Hippocampal formation (tissue), 2 donors: Measurements from ENCODE around the gene VARS1.

Experiments
- DNase-seq, 2 donors: peaks; one replicate each; lab custom pipeline; 2025; lab: John Stamatoyannopoulos, UW

VARS1 gene

GRCh38 chr6:31771992-31772358 is 23.6 kb downstream of the VARS1 start:
- no peak for DNase-seq

- no peak for DNase-seq
These were observed 24.7 kb downstream of the VARS1 start for GRCh38 chr6:31770860-31771259.

GRCh38 chr6:31769684-31770371 is 25.7 kb downstream of the VARS1 start:
- DNase-seq, result no peak

GRCh38 chr6:31768363-31769257 is 26.9 kb downstream of the VARS1 start:
- DNase-seq, result no peak

GRCh38 chr6:31767096-31767645 is 28.4 kb downstream of the VARS1 start:
- DNase-seq, result no peak

- DNase-seq, result no peak
These were observed 29.4 kb downstream of the VARS1 start for GRCh38 chr6:31765910-31766794.

- DNase-seq, result no peak
These were observed 30.0 kb downstream of the VARS1 start for GRCh38 chr6:31765559-31765909.

GRCh38 chr6:31764198-31764597 is 31.4 kb downstream of the VARS1 start:
- DNase-seq, result no peak

GRCh38 chr6:31763619-31763940 is 32.0 kb downstream of the VARS1 start:
- DNase-seq, result no peak

- no peak for DNase-seq
These were observed 32.5 kb downstream of the VARS1 start for GRCh38 chr6:31762878-31763618.

- no peak for DNase-seq
These were observed 33.2 kb downstream of the VARS1 start, which contains the start of gene SAPCD1 for GRCh38 chr6:31762356-31762755. TSS of gene SAPCD1 (plus strand) at chr6:31762656. CDS start at chr6:31763055, 399 bp downstream.

- DNase-seq, result no peak
These were observed 34.2 kb downstream of the VARS1 start for GRCh38 chr6:31761343-31761742.

GRCh38 chr6:31760790-31761189 is 34.8 kb downstream of the VARS1 start:
- no peak for DNase-seq

- DNase-seq, result no peak
These were observed 37.3 kb downstream of the VARS1 start for GRCh38 chr6:31758281-31758680.

- DNase-seq, result no peak
These were observed 42.7 kb downstream of the VARS1 start for GRCh38 chr6:31752739-31753319.

- DNase-seq, result no peak
These were observed 45.0 kb downstream of the VARS1 start for GRCh38 chr6:31750411-31751022.

- DNase-seq, result no peak
These were observed 46.1 kb downstream of the VARS1 start for GRCh38 chr6:31749301-31750036.
